ENCODE data around the gene TRPV5.
"Not testable (repeated sequence)": the region's sequence is repeated elsewhere in the genome, so short reads cannot be mapped to it uniquely, and the experiment has no call there.

Gene TRPV5

GRCh38 chr7:142933624-142934023 is at the start of gene TRPV5:
Gene TRPV5 (minus strand): TSS chr7:142933746. CDS start chr7:142933459, 287 bp downstream.
- no peak for DNase-seq (ENCODE audit: low spot score)

- not testable (repeated sequence) for DNase-seq (ENCODE audit: low spot score)
Observed at GRCh38 chr7:142978402-142978801, 44.9 kb upstream of the TRPV5 start.

- no peak for DNase-seq (ENCODE audit: low spot score)
Observed at GRCh38 chr7:142974626-142975025, 41.1 kb upstream of the TRPV5 start.

GRCh38 chr7:142969183-142969582 is 35.6 kb upstream of the TRPV5 start:
- DNase-seq (ENCODE audit: low spot score) = no peak

- DNase-seq (ENCODE audit: low spot score) = no peak
Observed at GRCh38 chr7:142968229-142968628, 34.7 kb upstream of the TRPV5 start.

- DNase-seq (ENCODE audit: low spot score) = no peak
Observed at GRCh38 chr7:142964502-142965246, 31.1 kb upstream of the TRPV5 start.

- no peak for DNase-seq (ENCODE audit: low spot score)
Observed at GRCh38 chr7:142963993-142964392, 30.4 kb upstream of the TRPV5 start.

GRCh38 chr7:142962991-142963390 is 29.4 kb upstream of the TRPV5 start:
- no peak for DNase-seq (ENCODE audit: low spot score)

- no peak for DNase-seq (ENCODE audit: low spot score)
Observed at GRCh38 chr7:142961973-142962926, 28.7 kb upstream of the TRPV5 start, which contains the start of gene KEL. Gene KEL (minus strand): TSS chr7:142962363. CDS start chr7:142962206, 157 bp downstream.

- DNase-seq (ENCODE audit: low spot score) = no peak
Observed at GRCh38 chr7:142961595-142961972, 28.0 kb upstream of the TRPV5 start.

GRCh38 chr7:142960955-142961512 is 27.5 kb upstream of the TRPV5 start:
- DNase-seq (ENCODE audit: low spot score) = no peak

GRCh38 chr7:142959202-142959601 is 25.7 kb upstream of the TRPV5 start:
- no peak for DNase-seq (ENCODE audit: low spot score)

GRCh38 chr7:142957723-142958122 is 24.2 kb upstream of the TRPV5 start:
- DNase-seq (ENCODE audit: low spot score) = no peak

- DNase-seq (ENCODE audit: low spot score) = no peak
Observed at GRCh38 chr7:142956951-142957623, 23.5 kb upstream of the TRPV5 start.

- no peak for DNase-seq (ENCODE audit: low spot score)
Observed at GRCh38 chr7:142954680-142955268, 21.2 kb upstream of the TRPV5 start.

GRCh38 chr7:142950235-142950634 is 16.7 kb upstream of the TRPV5 start:
- no peak for DNase-seq (ENCODE audit: low spot score)

GRCh38 chr7:142948603-142949002 is 15.1 kb upstream of the TRPV5 start:
- no peak for DNase-seq (ENCODE audit: low spot score)

- DNase-seq (ENCODE audit: low spot score) = no peak
Observed at GRCh38 chr7:142945001-142945400, 11.5 kb upstream of the TRPV5 start.

- DNase-seq (ENCODE audit: low spot score) = no peak
Observed at GRCh38 chr7:142943706-142944268, 10.2 kb upstream of the TRPV5 start.

GRCh38 chr7:142942746-142943145 is 9.2 kb upstream of the TRPV5 start:
- DNase-seq (ENCODE audit: low spot score) = no peak

- no peak for DNase-seq (ENCODE audit: low spot score)
Observed at GRCh38 chr7:142941541-142941940, 8.0 kb upstream of the TRPV5 start.
